DND-41 (cell line): ENCODE measurements around the gene IFI6.

Source experiments
- EZH2 ChIP-seq: IDR thresholded peaks from 3 replicates; pipeline ENCODE4 v1.6.1; 2012; ENCODE audit warnings: borderline replicate concordance, low read depth, mild to moderate bottlenecking, moderate library complexity, low read length, inconsistent platforms; ENCODE audit not compliant: severe bottlenecking
- TF ChIP-seq, protein P1 (sequence below): IDR thresholded peaks from 2 replicates; pipeline ENCODE4 v1.5.1; 2012; ENCODE audit warnings: borderline replicate concordance, low read length, moderate library complexity, mild to moderate bottlenecking; ENCODE audit not compliant: poor library complexity, severe bottlenecking; ENCODE audit errors: extremely low read depth

DNA sequence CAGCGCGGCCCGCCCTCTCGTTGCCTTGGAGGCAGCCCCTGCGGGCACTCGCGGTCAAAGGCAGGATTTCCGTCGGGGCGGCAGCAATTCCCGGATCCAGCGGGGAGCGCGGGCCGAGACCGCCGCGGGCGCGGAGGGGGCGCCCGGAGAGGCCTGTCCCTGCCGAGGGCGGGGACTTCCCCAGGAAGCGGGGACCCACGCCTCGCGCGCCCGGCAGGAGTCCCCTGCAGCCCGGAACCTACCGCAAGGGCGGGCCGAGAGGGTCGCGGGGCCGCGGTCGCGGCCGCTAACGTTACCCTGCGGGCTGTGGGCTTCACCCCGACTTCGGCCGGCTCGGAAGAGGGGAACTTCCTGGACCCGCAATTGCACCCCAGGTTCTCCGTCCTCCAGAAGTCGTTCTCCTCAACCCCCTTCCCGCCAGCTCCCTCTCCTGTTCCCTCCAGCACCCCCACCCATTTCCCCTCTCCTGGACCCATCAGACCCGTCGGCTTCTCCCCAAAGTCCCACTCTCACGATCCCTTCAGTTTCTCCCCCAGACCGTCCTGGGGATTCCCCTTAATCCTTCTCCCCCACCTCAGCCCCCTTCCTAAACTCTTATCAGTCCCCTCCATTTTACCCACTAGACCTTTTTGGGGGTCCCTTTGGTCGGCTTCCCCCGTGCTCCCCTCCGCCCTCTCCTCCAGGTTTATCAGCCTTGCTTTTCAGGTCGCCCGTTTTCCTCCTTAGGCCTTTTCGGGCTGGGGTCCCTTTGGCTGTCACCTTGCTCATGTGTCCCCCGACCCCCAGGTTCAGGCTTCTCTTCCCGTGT lies 37.6 kb downstream of the IFI6 start:
- TF ChIP-seq EZH2: no peak
- TF ChIP-seq, protein P1, sequence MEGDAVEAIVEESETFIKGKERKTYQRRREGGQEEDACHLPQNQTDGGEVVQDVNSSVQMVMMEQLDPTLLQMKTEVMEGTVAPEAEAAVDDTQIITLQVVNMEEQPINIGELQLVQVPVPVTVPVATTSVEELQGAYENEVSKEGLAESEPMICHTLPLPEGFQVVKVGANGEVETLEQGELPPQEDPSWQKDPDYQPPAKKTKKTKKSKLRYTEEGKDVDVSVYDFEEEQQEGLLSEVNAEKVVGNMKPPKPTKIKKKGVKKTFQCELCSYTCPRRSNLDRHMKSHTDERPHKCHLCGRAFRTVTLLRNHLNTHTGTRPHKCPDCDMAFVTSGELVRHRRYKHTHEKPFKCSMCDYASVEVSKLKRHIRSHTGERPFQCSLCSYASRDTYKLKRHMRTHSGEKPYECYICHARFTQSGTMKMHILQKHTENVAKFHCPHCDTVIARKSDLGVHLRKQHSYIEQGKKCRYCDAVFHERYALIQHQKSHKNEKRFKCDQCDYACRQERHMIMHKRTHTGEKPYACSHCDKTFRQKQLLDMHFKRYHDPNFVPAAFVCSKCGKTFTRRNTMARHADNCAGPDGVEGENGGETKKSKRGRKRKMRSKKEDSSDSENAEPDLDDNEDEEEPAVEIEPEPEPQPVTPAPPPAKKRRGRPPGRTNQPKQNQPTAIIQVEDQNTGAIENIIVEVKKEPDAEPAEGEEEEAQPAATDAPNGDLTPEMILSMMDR: no peak
